A549 (cell line): ENCODE data around the gene UNCX. TPM values are rescaled to one million over a fixed set of nuclear protein-coding genes. Genes with fewer than 3 reads are reported as not detected.

Experiments used
- ATAC-seq, 2 experiments: fragments of 200-7000 bp in 1 of 2; fragments of >200 bp in 1 of 2; cut with Nextera tagmentation in 1 of 2; cut with Tn5 transposase in 1 of 2; 3 replicates each; pipeline versions ENCODE4 v1.8.0 to v1.9.1; 2018 to 2020; ENCODE audit warnings: mild to moderate bottlenecking in 1 of 2, moderate library complexity in 1 of 2
- CTCF ChIA-PET: fragments of 300-600 bp; sonication (Branson Sonifier 250); formaldehyde crosslinking; extraction: SDS; loops from one replicate; lab custom pipeline; 2021; ENCODE audit warnings: antibody characterized with exemption, inconsistent platforms; lab: Yijun Ruan, JAX
- POLR2A ChIA-PET: fragments of 350-600 bp; formaldehyde crosslinking; extraction: SDS; loops from one replicate; lab custom pipeline; 2021; ENCODE audit warnings: antibody characterized with exemption, inconsistent platforms; lab: Yijun Ruan, JAX
- DNase-seq, 2 experiments: peaks; one replicate each; pipeline versions ENCODE4 v3.0.0 to v3.0.0-alpha.2; 2011 to 2016; ENCODE audit warnings: low read depth in 1 of 2, low spot score in 1 of 2
- FAIRE-seq: peaks from 2 replicates; lab custom pipeline; 2011; peaks lifted over from hg19 to GRCh38; lab: Jason Lieb, UNC
- H3K27ac ChIP-seq, 2 experiments: fragments of >200 bp; sonication (Bioruptor Twin); formaldehyde crosslinking; 3 replicates each; pipeline ENCODE4 v1.5.1; 2016 to 2017
- H3K4me1 ChIP-seq: fragments of >200 bp; sonication (Bioruptor Twin); formaldehyde crosslinking; 3 replicates; pipeline ENCODE4 v1.6.1; 2016
- H3K4me2 ChIP-seq: fragments of >200 bp; sonication (Bioruptor Twin); formaldehyde crosslinking; 3 replicates; pipeline ENCODE4 v1.6.1; 2016
- H3K4me3 ChIP-seq: fragments of >200 bp; sonication (Bioruptor Twin); formaldehyde crosslinking; 3 replicates; pipeline ENCODE4 v1.5.1; 2016
- H3K9me3 ChIP-seq: fragments of >200 bp; sonication (Bioruptor Twin); formaldehyde crosslinking; 3 replicates; pipeline ENCODE4 v1.6.1; 2016
- BHLHE40 ChIP-seq: IDR thresholded peaks from 2 replicates; pipeline ENCODE4 v1.6.1; 2012; ENCODE audit warnings: low read depth, low read length, inconsistent platforms
- CBX8 ChIP-seq: fragments of 200-600 bp; sonication (generic); IDR thresholded peaks from 2 replicates; pipeline ENCODE4 v1.6.1; 2016
- EHF ChIP-seq: fragments of 250-450 bp; sonication (Bioruptor Pico); IDR thresholded peaks from 2 replicates; pipeline ENCODE4 v1.5.0; 2020; ENCODE audit warnings: mild to moderate bottlenecking
- ESRRA ChIP-seq: fragments of 150-350 bp; IDR thresholded peaks from 2 replicates; pipeline ENCODE4 v1.6.1; 2014; ENCODE audit warnings: mild to moderate bottlenecking, low read length, borderline replicate concordance
- FOSB ChIP-seq: fragments of 250-450 bp; sonication (Bioruptor Pico); IDR thresholded peaks from 2 replicates; pipeline ENCODE4 v1.5.0; 2020; ENCODE audit warnings: mild to moderate bottlenecking, moderate library complexity
- FOSL2 ChIP-seq, 2 experiments: fragments of 450-650 bp in 1 of 2; fragments of >200 bp in 1 of 2; sonication (Bioruptor Twin) in 1 of 2; formaldehyde crosslinking; IDR thresholded peaks; 2 replicates each; pipeline versions ENCODE4 v1.5.0 to v1.6.1; 2016 to 2020; ENCODE audit warnings: mild to moderate bottlenecking in 1 of 2, moderate library complexity in 1 of 2
- FOXS1 ChIP-seq: fragments of 250-450 bp; sonication (Bioruptor Pico); IDR thresholded peaks from 2 replicates; pipeline ENCODE4 v1.5.0; 2020; ENCODE audit warnings: mild to moderate bottlenecking, moderate library complexity
- GATA3 ChIP-seq: IDR thresholded peaks from 2 replicates; pipeline ENCODE4 v1.6.1; 2012; ENCODE audit warnings: borderline replicate concordance
- HDAC2 ChIP-seq: fragments of 200-600 bp; sonication (generic); IDR thresholded peaks from 2 replicates; pipeline ENCODE4 v1.6.1; 2016
- HES2 ChIP-seq: fragments of >200 bp; sonication (Bioruptor Twin); formaldehyde crosslinking; IDR thresholded peaks from 2 replicates; pipeline ENCODE4 v1.6.1; 2016
- HOXB13 ChIP-seq: fragments of 250-450 bp; sonication (Bioruptor Pico); IDR thresholded peaks from 2 replicates; pipeline ENCODE4 v1.5.0; 2020; ENCODE audit warnings: low read depth, mild to moderate bottlenecking, moderate library complexity
- JUN ChIP-seq, 2 experiments: fragments of >200 bp; sonication (Bioruptor Twin); formaldehyde crosslinking; IDR thresholded peaks; 2 replicates in 1 of 2; 3 replicates in 1 of 2; pipeline ENCODE4 v1.6.1; 2016 to 2017
- JUNB ChIP-seq: fragments of >200 bp; sonication (Bioruptor Twin); formaldehyde crosslinking; IDR thresholded peaks from 2 replicates; pipeline ENCODE4 v1.6.1; 2016
- MAFK ChIP-seq: fragments of 450-650 bp; IDR thresholded peaks from 2 replicates; pipeline ENCODE4 v1.6.1; 2014; ENCODE audit not compliant: partially characterized antibody
- MYC ChIP-seq: IDR thresholded peaks from 2 replicates; pipeline ENCODE4 v1.6.1; 2012; ENCODE audit warnings: mild to moderate bottlenecking, inconsistent platforms, low read length, improper control_type of control experiment, borderline replicate concordance
- NFE2L2 ChIP-seq: fragments of 150-350 bp; conservative IDR thresholded peaks from 2 replicates; pipeline ENCODE4 v1.6.1; 2014; ENCODE audit warnings: low read length
- PBX3 ChIP-seq: IDR thresholded peaks from 2 replicates; pipeline ENCODE4 v1.6.1; 2012
- RARB ChIP-seq: fragments of 250-450 bp; sonication (Bioruptor Pico); IDR thresholded peaks from 2 replicates; pipeline ENCODE4 v1.8.0; 2021; ENCODE audit warnings: mild to moderate bottlenecking, moderate library complexity
- RCOR1 ChIP-seq: fragments of 150-350 bp; IDR thresholded peaks from 2 replicates; pipeline ENCODE4 v1.6.1; 2014; ENCODE audit warnings: antibody characterized with exemption, low read length, low read depth
- RNF2 ChIP-seq: fragments of 200-600 bp; sonication (generic); IDR thresholded peaks from 2 replicates; pipeline ENCODE4 v1.6.1; 2016; ENCODE audit warnings: low read depth, mild to moderate bottlenecking, antibody characterized with exemption, moderate library complexity, borderline replicate concordance
- SMC3 ChIP-seq: fragments of >200 bp; sonication (Bioruptor Twin); formaldehyde crosslinking; IDR thresholded peaks from 3 replicates; pipeline ENCODE4 v1.6.1; 2018; ENCODE audit warnings: inconsistent platforms
- SREBF2 ChIP-seq: fragments of 450-650 bp; IDR thresholded peaks from 2 replicates; pipeline ENCODE4 v1.6.1; 2014; ENCODE audit warnings: mild to moderate bottlenecking, moderate library complexity
- TFCP2L1 ChIP-seq: fragments of 250-450 bp; sonication (Bioruptor Pico); IDR thresholded peaks from 2 replicates; pipeline ENCODE4 v1.5.0; 2021; ENCODE audit warnings: mild to moderate bottlenecking
- TP53 ChIP-seq: fragments of 250-450 bp; sonication (Bioruptor Pico); IDR thresholded peaks from 2 replicates; pipeline ENCODE4 v1.5.0; 2021; ENCODE audit warnings: mild to moderate bottlenecking, moderate library complexity
- ZC3H11A ChIP-seq: fragments of 450-650 bp; IDR thresholded peaks from 2 replicates; pipeline ENCODE4 v1.6.1; 2014; ENCODE audit warnings: antibody characterized with exemption, mild to moderate bottlenecking
- WGBS: methylation state at CpG from one replicate; pipeline ENCODE4 v1.1.6; 2017; ENCODE audit errors: missing lambda C conversion rate; 5-methylcytosine and 5-hydroxymethylcytosine counted together
- polyA plus RNA-seq, 4 experiments: library from polyadenylated mRNA; depleted of rRNA in 3 of 4; stranded (reverse); fragments of >200 nt; fragmentation: RNase III in 1 of 4; extraction: RNeasy Plus Mini Kit Qiagen cat#74134 plus additional on column Dnase treatment in 1 of 4; gene quantifications; 2 replicates in 3 of 4; 3 replicates in 1 of 4; pipeline ENCODE4 v1.2.3, GENCODE V29; 2011 to 2017
- TF ChIP-seq, protein P1 (sequence below): fragments of 150-350 bp; IDR thresholded peaks from 2 replicates; pipeline ENCODE4 v1.6.1; 2014; ENCODE audit warnings: low read depth, mild to moderate bottlenecking, low read length
- TF ChIP-seq, protein P2 (sequence below): IDR thresholded peaks from 2 replicates; pipeline ENCODE4 v1.6.1; 2012; ENCODE audit warnings: low read depth, borderline replicate concordance
- TF ChIP-seq, protein P3 (sequence below): fragments of >200 bp; sonication (Bioruptor Twin); formaldehyde crosslinking; IDR thresholded peaks from 3 replicates; pipeline ENCODE4 v1.5.1; 2016

UNCX gene
- polyA plus RNA-seq, 2 of the 4 experiments (the other 2 are of a cell fraction): not detected

DNA sequence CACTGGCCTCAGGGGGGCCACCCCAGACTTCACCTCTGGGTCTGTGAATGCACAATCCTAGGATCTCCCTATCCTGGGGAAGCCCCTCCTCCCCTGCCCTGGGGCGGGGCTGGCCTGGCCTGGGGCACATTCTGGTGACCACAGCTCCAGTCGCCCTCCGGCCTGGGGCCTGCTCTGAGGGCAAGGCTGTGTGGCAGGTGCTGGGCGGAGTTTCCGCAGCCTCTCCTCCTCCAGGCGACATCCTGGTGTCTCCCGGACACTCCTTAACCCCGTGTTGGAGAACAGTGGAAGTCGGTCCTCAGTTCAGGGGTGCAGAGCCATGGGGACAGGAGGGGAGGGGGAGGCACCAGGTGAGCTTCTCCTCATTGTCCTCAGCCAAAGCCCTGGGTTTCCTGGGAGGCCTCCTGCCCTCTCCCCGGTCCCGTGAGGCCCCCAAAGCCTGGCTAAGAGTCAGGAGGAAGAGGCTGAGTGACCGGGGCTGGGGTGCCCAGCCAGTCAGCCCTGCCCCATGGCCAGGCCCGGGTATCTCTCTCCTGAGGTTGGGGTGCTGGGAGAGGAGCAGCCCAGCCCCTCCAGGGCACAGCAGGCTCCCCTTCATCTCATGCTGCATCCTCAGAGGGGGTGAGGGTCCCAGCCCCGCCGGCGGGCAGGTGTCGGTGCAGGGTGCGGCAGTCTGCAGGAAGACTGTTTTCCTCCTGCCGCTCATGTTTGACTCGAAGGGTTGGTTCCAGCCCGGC is 22.6 kb downstream of the UNCX start:
- no peak overlapping the region for H3K4me3 ChIP-seq
- CTCF ChIA-PET: interaction anchor here (1.0 to 1.5 kb wide), 3 partner anchors 79 to 169 kb away, joined by 3 read pairs; no protein-coding TSS in a partner anchor
- TF ChIP-seq SREBF2: no peak
- no peak for TF ChIP-seq SMC3
- TF ChIP-seq GATA3: no peak
- TF ChIP-seq, protein P1, sequence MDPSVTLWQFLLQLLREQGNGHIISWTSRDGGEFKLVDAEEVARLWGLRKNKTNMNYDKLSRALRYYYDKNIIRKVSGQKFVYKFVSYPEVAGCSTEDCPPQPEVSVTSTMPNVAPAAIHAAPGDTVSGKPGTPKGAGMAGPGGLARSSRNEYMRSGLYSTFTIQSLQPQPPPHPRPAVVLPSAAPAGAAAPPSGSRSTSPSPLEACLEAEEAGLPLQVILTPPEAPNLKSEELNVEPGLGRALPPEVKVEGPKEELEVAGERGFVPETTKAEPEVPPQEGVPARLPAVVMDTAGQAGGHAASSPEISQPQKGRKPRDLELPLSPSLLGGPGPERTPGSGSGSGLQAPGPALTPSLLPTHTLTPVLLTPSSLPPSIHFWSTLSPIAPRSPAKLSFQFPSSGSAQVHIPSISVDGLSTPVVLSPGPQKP: no peak
- no peak for TF ChIP-seq CBX8
- TF ChIP-seq MAFK: no peak
- TF ChIP-seq FOSL2 (IDR thresholded peaks at IDR 0.05): no peak
- no peak for TF ChIP-seq FOSL2 (CRISPR knock-in tag; IDR thresholded peaks at IDR 0.05)
- TF ChIP-seq ESRRA: no peak
- TF ChIP-seq TFCP2L1 (CRISPR knock-in tag): no peak
- TF ChIP-seq BHLHE40: no peak
- TF ChIP-seq HDAC2: no peak
- TF ChIP-seq JUN (IDR thresholded peaks at IDR 0.05): no peak
- no peak for TF ChIP-seq JUNB
- TF ChIP-seq PBX3: no peak
- TF ChIP-seq, all 56 proteins: peak for 0
- FAIRE-seq: no peak
- Histone ChIP-seq H3K9me3 (no peaks in the 10 kb centered on the region), H3K4me1 (no peaks in the 10 kb centered on the region), H3K27ac (no peak overlapping the region), H3K4me2 (no peak overlapping the region)
- 43% methylated on average over 8 of the region's 21 CpGs for WGBS
- ATAC-seq: peak; percentile 25 to 40; a peak in 4 of 6 replicates
- DNase-seq: no peak
- POLR2A ChIA-PET: no interaction called here

DNA sequence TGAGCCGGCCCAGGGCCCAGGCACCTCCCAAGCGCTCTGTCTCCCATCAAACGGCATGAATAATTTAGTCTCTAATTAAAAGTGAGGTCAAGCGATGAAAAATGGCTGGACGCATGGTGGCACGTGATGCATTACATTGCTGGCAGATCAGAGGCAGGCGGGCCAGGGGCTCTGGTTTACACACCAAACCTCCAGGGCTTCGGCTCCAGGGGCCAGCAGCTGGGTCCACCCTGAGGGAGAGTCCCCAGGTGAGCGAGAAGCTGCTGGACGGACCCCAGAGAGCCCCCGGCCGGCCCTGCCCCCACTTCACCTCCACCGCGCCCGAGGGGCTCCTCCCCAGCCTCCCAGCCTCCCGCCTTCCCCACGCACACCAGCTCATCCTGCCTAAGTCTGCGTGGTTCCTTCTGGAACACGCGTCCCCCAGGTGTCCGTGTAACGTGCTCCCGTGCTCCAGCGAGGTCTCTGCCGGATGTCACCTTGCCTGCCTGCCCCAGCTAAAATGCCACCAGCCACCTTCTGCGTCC is 23.2 kb downstream of the UNCX start:
- ChIA-PET POLR2A (no interaction called here), CTCF (interaction anchor here (0.6 to 1.5 kb wide), 4 partner anchors 14 to 170 kb away, joined by 3 to 5 read pairs (median 3); no protein-coding TSS in a partner anchor)
- FAIRE-seq: no peak
- TF ChIP-seq MAFK: no peak
- no peak for TF ChIP-seq FOXS1 (CRISPR knock-in tag)
- TF ChIP-seq HOXB13 (CRISPR knock-in tag): no peak
- TF ChIP-seq GATA3: no peak
- TF ChIP-seq TP53 (CRISPR knock-in tag): no peak
- TF ChIP-seq TFCP2L1 (CRISPR knock-in tag): no peak
- TF ChIP-seq ZC3H11A: no peak
- no peak for TF ChIP-seq HDAC2
- no peak for ATAC-seq
- WGBS: 66% methylated on average over 19 of the region's 26 CpGs
- Histone ChIP-seq H3K4me3 (no peak overlapping the region), H3K9me3 (no peaks in the 10 kb centered on the region), H3K4me2 (no peak overlapping the region), H3K4me1 (no peaks in the 10 kb centered on the region), H3K27ac (no peak overlapping the region)
- DNase-seq: no peak

- ATAC-seq (peak in 1 of 2 experiments; percentile 5; a peak in 1 of 6 replicates), DNase-seq (no peak), FAIRE-seq (no peak)
- Histone ChIP-seq H3K27ac (no peak overlapping the region), H3K4me3 (no peak overlapping the region), H3K4me1 (no peaks in the 10 kb centered on the region), H3K4me2 (no peak overlapping the region), H3K9me3 (no peaks in the 10 kb centered on the region)
- 53% methylated on average over 7 of the region's 11 CpGs for WGBS
- ChIA-PET CTCF (interaction anchor here (0.5 to 1.5 kb wide), 7 partner anchors 13 to 171 kb away, joined by 3 to 5 read pairs (median 3); no protein-coding TSS in a partner anchor), POLR2A (no interaction called here)
- TF ChIP-seq FOSB (CRISPR knock-in tag): no peak
- no peak for TF ChIP-seq EHF
- no peak for TF ChIP-seq HES2
- TF ChIP-seq TFCP2L1 (CRISPR knock-in tag): no peak
- TF ChIP-seq MYC: no peak
- TF ChIP-seq, protein P1: no peak
- no peak for TF ChIP-seq RCOR1
- TF ChIP-seq, protein P2, sequence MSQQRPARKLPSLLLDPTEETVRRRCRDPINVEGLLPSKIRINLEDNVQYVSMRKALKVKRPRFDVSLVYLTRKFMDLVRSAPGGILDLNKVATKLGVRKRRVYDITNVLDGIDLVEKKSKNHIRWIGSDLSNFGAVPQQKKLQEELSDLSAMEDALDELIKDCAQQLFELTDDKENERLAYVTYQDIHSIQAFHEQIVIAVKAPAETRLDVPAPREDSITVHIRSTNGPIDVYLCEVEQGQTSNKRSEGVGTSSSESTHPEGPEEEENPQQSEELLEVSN: no peak
- no peak for TF ChIP-seq RARB (CRISPR knock-in tag)
- TF ChIP-seq, protein P3, sequence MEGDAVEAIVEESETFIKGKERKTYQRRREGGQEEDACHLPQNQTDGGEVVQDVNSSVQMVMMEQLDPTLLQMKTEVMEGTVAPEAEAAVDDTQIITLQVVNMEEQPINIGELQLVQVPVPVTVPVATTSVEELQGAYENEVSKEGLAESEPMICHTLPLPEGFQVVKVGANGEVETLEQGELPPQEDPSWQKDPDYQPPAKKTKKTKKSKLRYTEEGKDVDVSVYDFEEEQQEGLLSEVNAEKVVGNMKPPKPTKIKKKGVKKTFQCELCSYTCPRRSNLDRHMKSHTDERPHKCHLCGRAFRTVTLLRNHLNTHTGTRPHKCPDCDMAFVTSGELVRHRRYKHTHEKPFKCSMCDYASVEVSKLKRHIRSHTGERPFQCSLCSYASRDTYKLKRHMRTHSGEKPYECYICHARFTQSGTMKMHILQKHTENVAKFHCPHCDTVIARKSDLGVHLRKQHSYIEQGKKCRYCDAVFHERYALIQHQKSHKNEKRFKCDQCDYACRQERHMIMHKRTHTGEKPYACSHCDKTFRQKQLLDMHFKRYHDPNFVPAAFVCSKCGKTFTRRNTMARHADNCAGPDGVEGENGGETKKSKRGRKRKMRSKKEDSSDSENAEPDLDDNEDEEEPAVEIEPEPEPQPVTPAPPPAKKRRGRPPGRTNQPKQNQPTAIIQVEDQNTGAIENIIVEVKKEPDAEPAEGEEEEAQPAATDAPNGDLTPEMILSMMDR: no peak
- no peak for TF ChIP-seq NFE2L2
- TF ChIP-seq CBX8: no peak
- no peak for TF ChIP-seq RNF2
Observed at GRCh38 chr7:1256621-1257020, 23.9 kb downstream of the UNCX start.
